ENCODE measurements around the gene CETP.

CETP gene

DNA sequence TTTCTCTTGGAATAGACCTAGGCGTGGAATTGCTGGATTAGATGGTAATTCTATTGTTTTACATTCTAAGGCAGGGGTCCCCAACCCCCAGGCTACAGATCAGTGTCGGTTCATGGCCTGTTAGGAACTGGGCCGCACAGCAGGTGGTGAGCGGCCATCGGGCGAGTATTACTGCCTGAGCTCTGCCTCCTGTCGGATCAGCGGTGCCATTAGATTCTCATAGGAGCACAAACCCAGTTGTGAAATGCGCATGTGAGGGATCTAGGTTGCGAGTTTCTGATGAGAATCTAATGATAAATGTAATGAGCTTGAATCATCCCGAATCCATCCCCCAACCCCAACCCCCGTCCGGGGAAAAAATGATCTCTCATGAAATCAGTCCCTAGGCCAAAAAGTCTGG, 50.6 kb downstream of the CETP start:
- TF ChIP-seq, protein P1, sequence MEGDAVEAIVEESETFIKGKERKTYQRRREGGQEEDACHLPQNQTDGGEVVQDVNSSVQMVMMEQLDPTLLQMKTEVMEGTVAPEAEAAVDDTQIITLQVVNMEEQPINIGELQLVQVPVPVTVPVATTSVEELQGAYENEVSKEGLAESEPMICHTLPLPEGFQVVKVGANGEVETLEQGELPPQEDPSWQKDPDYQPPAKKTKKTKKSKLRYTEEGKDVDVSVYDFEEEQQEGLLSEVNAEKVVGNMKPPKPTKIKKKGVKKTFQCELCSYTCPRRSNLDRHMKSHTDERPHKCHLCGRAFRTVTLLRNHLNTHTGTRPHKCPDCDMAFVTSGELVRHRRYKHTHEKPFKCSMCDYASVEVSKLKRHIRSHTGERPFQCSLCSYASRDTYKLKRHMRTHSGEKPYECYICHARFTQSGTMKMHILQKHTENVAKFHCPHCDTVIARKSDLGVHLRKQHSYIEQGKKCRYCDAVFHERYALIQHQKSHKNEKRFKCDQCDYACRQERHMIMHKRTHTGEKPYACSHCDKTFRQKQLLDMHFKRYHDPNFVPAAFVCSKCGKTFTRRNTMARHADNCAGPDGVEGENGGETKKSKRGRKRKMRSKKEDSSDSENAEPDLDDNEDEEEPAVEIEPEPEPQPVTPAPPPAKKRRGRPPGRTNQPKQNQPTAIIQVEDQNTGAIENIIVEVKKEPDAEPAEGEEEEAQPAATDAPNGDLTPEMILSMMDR (IDR thresholded peaks at IDR 0.05; ENCODE audit: poor library complexity, severe bottlenecking) = no peak
- Histone ChIP-seq H3K4me1 (ENCODE audit: insufficient read depth, poor library complexity, severe bottlenecking) (peaks cover 9% of the 10 kb centered on the region), H3K9me3 (ENCODE audit: severe bottlenecking) (no peaks in the 10 kb centered on the region), H3K27me3 (ENCODE audit: insufficient read depth, poor library complexity, severe bottlenecking) (no peaks in the 10 kb centered on the region), H3K36me3 (ENCODE audit: low read depth) (no peaks in the 10 kb centered on the region), H3K27ac (ENCODE audit: poor library complexity, severe bottlenecking) (no peak overlapping the region), H3K4me3 (ENCODE audit: severe bottlenecking) (no peak overlapping the region)
- ATAC-seq (ENCODE audit: low read depth) (no peak), DNase-seq (ENCODE audit: low spot score) (no peak)

DNA sequence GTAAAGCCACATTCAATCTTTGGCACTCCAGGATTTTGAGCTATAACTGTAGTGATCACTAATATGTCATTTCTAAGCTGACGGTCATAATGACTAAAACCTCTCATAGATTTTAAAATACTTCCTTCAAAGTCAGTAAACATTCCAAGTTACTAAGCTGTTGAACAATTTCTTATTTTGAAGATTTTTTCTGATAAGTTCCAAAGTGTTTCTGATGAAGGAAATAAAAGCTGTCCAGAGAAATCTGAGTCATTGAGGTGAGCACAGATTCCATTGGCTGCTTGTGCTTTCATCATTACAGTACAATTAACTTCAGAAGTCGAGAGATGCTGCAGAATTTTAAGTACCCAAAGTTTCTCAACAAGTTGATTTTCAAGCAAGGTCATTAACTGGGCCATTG, 51.5 kb downstream of the CETP start:
- H3K27me3 ChIP-seq (ENCODE audit: insufficient read depth, poor library complexity, severe bottlenecking) = no peaks in the 10 kb centered on the region
- no peak overlapping the region for H3K4me3 ChIP-seq (ENCODE audit: severe bottlenecking)
- no peaks in the 10 kb centered on the region for H3K36me3 ChIP-seq (ENCODE audit: low read depth)
- DNase-seq (ENCODE audit: low spot score) (no peak), ATAC-seq (ENCODE audit: low read depth) (no peak; the same call in 2 of the 3 replicates)
- no peak overlapping the region for H3K27ac ChIP-seq (ENCODE audit: poor library complexity, severe bottlenecking)
- peaks cover 9% of the 10 kb centered on the region for H3K4me1 ChIP-seq (ENCODE audit: insufficient read depth, poor library complexity, severe bottlenecking)
- TF ChIP-seq, protein P1 (IDR thresholded peaks at IDR 0.05; ENCODE audit: poor library complexity, severe bottlenecking) = no peak
- H3K9me3 ChIP-seq (ENCODE audit: severe bottlenecking) = no peaks in the 10 kb centered on the region

DNA sequence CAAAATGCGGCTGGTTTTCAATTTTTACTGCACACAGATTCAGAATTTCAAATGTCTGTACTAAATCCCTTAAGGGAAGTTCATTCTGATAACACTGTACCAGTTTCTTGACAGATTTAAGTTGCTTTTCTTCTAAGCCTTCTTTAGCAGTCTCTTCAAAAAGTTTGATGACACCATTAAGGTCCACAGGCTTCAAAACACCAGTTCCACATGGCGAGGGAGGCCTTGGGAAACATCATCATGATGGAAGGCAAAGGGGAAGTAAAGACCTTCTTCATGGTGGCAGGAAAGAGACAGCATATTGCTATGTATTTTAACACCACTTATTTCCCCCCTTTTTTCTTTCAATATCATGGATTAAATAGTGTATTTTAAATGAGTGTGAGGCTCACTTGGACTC, 52.2 kb downstream of the CETP start:
- DNase-seq (ENCODE audit: low spot score) (no peak), ATAC-seq (ENCODE audit: low read depth) (no peak)
- Histone ChIP-seq H3K9me3 (ENCODE audit: severe bottlenecking) (no peaks in the 10 kb centered on the region), H3K4me1 (ENCODE audit: insufficient read depth, poor library complexity, severe bottlenecking) (peaks cover 9% of the 10 kb centered on the region), H3K4me3 (ENCODE audit: severe bottlenecking) (no peak overlapping the region), H3K36me3 (ENCODE audit: low read depth) (no peaks in the 10 kb centered on the region), H3K27ac (ENCODE audit: poor library complexity, severe bottlenecking) (no peak overlapping the region), H3K27me3 (ENCODE audit: insufficient read depth, poor library complexity, severe bottlenecking) (no peaks in the 10 kb centered on the region)
- TF ChIP-seq, protein P1 (IDR thresholded peaks at IDR 0.05; ENCODE audit: poor library complexity, severe bottlenecking) = no peak

DNA sequence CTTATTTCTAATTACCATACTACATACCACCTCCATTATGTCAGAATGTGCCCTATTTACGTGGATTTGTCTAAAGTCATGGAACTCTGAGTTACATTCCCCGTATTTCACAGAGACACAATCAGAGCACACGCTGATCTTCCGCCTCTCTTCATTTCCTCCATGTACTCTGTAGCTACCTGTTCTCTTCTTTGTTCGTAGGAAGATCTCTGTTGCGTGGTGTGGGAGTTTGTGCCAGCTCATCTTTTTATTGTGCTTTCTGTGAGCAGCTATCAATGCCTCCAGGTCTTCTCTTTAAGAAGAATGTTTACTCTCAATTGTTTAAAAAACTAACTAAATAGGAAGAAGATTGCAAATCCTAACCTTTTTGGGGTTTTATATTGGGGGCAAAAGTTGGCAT, 54.6 kb downstream of the CETP start:
- TF ChIP-seq, protein P1 (IDR thresholded peaks at IDR 0.05; ENCODE audit: poor library complexity, severe bottlenecking) = no peak
- H3K4me3 ChIP-seq (ENCODE audit: severe bottlenecking) = no peak overlapping the region
- H3K4me1 ChIP-seq (ENCODE audit: insufficient read depth, poor library complexity, severe bottlenecking) = peaks cover 9% of the 10 kb centered on the region
- no peak overlapping the region for H3K27ac ChIP-seq (ENCODE audit: poor library complexity, severe bottlenecking)
- no peak for DNase-seq (ENCODE audit: low spot score)
- H3K9me3 ChIP-seq (ENCODE audit: severe bottlenecking) = no peaks in the 10 kb centered on the region
- no peak for ATAC-seq (ENCODE audit: low read depth)
- H3K36me3 ChIP-seq (ENCODE audit: low read depth) = no peaks in the 10 kb centered on the region
- H3K27me3 ChIP-seq (ENCODE audit: insufficient read depth, poor library complexity, severe bottlenecking) = no peaks in the 10 kb centered on the region

DNA sequence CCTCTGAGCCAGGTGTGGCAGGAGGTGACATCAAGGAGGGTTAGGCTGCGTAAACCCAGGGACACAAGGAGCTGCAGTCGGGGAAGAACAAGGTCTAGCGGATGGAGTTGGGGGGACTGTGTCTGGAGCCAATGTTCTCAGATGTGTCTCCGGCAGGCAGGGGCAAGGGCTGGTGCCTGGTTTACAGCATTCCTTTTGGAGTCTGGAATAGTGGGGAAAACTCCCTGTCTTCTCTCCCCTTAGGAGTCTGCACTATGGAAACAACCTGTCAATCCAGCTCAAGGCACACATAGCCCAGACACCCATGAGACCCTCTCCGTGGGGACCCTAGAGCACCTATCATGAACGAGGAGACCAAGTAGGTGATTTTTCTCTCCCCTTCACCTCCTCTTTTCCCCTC, 55.1 kb downstream of the CETP start:
- no peak overlapping the region for H3K27ac ChIP-seq (ENCODE audit: poor library complexity, severe bottlenecking)
- no peak overlapping the region for H3K4me3 ChIP-seq (ENCODE audit: severe bottlenecking)
- H3K9me3 ChIP-seq (ENCODE audit: severe bottlenecking) = no peaks in the 10 kb centered on the region
- no peak for ATAC-seq (ENCODE audit: low read depth)
- H3K4me1 ChIP-seq (ENCODE audit: insufficient read depth, poor library complexity, severe bottlenecking) = peaks cover 9% of the 10 kb centered on the region
- H3K27me3 ChIP-seq (ENCODE audit: insufficient read depth, poor library complexity, severe bottlenecking) = no peaks in the 10 kb centered on the region
- no peaks in the 10 kb centered on the region for H3K36me3 ChIP-seq (ENCODE audit: low read depth)
- DNase-seq (ENCODE audit: low spot score) = no peak
- TF ChIP-seq, protein P1 (IDR thresholded peaks at IDR 0.05; ENCODE audit: poor library complexity, severe bottlenecking) = no peak

Data from RWPE2 (cell line).